Measurements from ENCODE around the gene CDYL2. TPM values are rescaled to one million over a fixed set of nuclear protein-coding genes. Genes with fewer than 3 reads are reported as not detected.

The CDYL2 gene
- total and polyA plus RNA-seq, 2 experiments from 2014 or later, result 2.1 to 5.2 TPM

- Histone ChIP-seq H3K36me3 (ENCODE audit: low read depth) (no peaks in the 10 kb centered on the region), H3K27me3 (replicated peaks; ENCODE audit: insufficient read depth) (no peaks in the 10 kb centered on the region), H3K4me2 (ENCODE audit: unreplicated experiment) (no peak overlapping the region), H4K20me1 (ENCODE audit: insufficient read depth) (no peaks in the 10 kb centered on the region; the same call in 1 of the 2 replicates), H3K9me2 (ENCODE audit: insufficient read depth) (no peaks in the 10 kb centered on the region), H3K9me3 (ENCODE audit: low read depth) (no peaks in the 10 kb centered on the region), H3K79me2 (ENCODE audit: insufficient read depth) (peaks cover 10% of the 10 kb centered on the region; the same call in 1 of the 2 replicates), H3K4me1 (ENCODE audit: insufficient read depth) (no peaks in the 10 kb centered on the region), H3F3A (ENCODE audit: insufficient read depth) (no peaks in the 10 kb centered on the region), H3K9ac (no peak overlapping the region), H3K27ac (no peak overlapping the region), H2AFZ (no peak overlapping the region), H3K4me3 (no peak overlapping the region)
- no peak for DNase-seq
- in situ Hi-C loops (cut with MboI), result no loop called here
- no peak for TF ChIP-seq EZH2phosphoT487 (IDR thresholded peaks at IDR 0.05; ENCODE audit: insufficient read depth, low read depth)
- no peak for TF ChIP-seq EZH2 (IDR thresholded peaks at IDR 0.05; ENCODE audit: insufficient read depth, poor library complexity, severe bottlenecking)
- WGBS, 2 experiments (ENCODE audit: low coverage in 1 of 2, low lambda C conversion rate in 2 of 2, missing lambda C conversion rate in 2 of 2), result 80 to 81% methylated on average over 10 of the region's 10 CpGs
Observed at GRCh38 chr16:80689487-80689886, 114.9 kb downstream of the CDYL2 start.

- H3K36me3 ChIP-seq (ENCODE audit: low read depth), result no peaks in the 10 kb centered on the region
- TF ChIP-seq EZH2phosphoT487 (IDR thresholded peaks at IDR 0.05; ENCODE audit: insufficient read depth, low read depth) (no peak), EZH2 (IDR thresholded peaks at IDR 0.05; ENCODE audit: insufficient read depth, poor library complexity, severe bottlenecking) (no peak)
Observed at GRCh38 chr16:80687606-80688005, 116.8 kb downstream of the CDYL2 start.

GRCh38 chr16:80684906-80685305 lies 119.5 kb downstream of the CDYL2 start:
- no peaks in the 10 kb centered on the region for H3K36me3 ChIP-seq (ENCODE audit: low read depth)
- no peak for TF ChIP-seq EZH2 (IDR thresholded peaks at IDR 0.05; ENCODE audit: insufficient read depth, poor library complexity, severe bottlenecking)
- TF ChIP-seq EZH2phosphoT487 (IDR thresholded peaks at IDR 0.05; ENCODE audit: insufficient read depth, low read depth), result no peak
- H3K9me3 ChIP-seq (ENCODE audit: low read depth), result no peaks in the 10 kb centered on the region
- H3K4me1 ChIP-seq (ENCODE audit: insufficient read depth), result peaks cover 14% of the 10 kb centered on the region
- H3K9ac ChIP-seq, result no peak overlapping the region
- no peak for DNase-seq
- H3K79me2 ChIP-seq (ENCODE audit: insufficient read depth), result peaks cover 6% of the 10 kb centered on the region; the same call in 1 of the 2 replicates
- no peaks in the 10 kb centered on the region for H3K27me3 ChIP-seq (replicated peaks; ENCODE audit: insufficient read depth)
- in situ Hi-C loops (cut with MboI), result no loop called here
- no peak overlapping the region for H3K27ac ChIP-seq
- WGBS, 2 experiments (ENCODE audit: low coverage in 1 of 2, low lambda C conversion rate in 2 of 2, missing lambda C conversion rate in 2 of 2), result 87 to 95% methylated on average over 10 of the region's 10 CpGs
- H4K20me1 ChIP-seq (ENCODE audit: insufficient read depth), result no peaks in the 10 kb centered on the region; the same call in 1 of the 2 replicates
- peaks cover 15% of the 10 kb centered on the region for H3F3A ChIP-seq (ENCODE audit: insufficient read depth)
- no peak overlapping the region for H3K4me2 ChIP-seq (ENCODE audit: unreplicated experiment)
- no peak overlapping the region for H2AFZ ChIP-seq
- no peak overlapping the region for H3K4me3 ChIP-seq
- no peaks in the 10 kb centered on the region for H3K9me2 ChIP-seq (ENCODE audit: insufficient read depth)

More at GRCh38 chr16:80687606-80688005, 116.8 kb downstream of the CDYL2 start:
- H3K27me3 ChIP-seq (replicated peaks; ENCODE audit: insufficient read depth), result no peaks in the 10 kb centered on the region
- no peak overlapping the region for H3K9ac ChIP-seq
- H3K27ac ChIP-seq, result no peak overlapping the region
- no peaks in the 10 kb centered on the region; the same call in 1 of the 2 replicates for H4K20me1 ChIP-seq (ENCODE audit: insufficient read depth)
- no peaks in the 10 kb centered on the region for H3K9me2 ChIP-seq (ENCODE audit: insufficient read depth)
- H3K4me3 ChIP-seq, result no peak overlapping the region
- in situ Hi-C loops (cut with MboI), result no loop called here
- 98 to 99% methylated on average over 4 of the region's 4 CpGs for WGBS, 2 experiments (ENCODE audit: low coverage in 1 of 2, low lambda C conversion rate in 2 of 2, missing lambda C conversion rate in 2 of 2)
- H3K9me3 ChIP-seq (ENCODE audit: low read depth), result no peaks in the 10 kb centered on the region
- peaks cover 10% of the 10 kb centered on the region; the same call in 1 of the 2 replicates for H3K79me2 ChIP-seq (ENCODE audit: insufficient read depth)
- no peak overlapping the region for H3K4me2 ChIP-seq (ENCODE audit: unreplicated experiment)
- no peak overlapping the region for H2AFZ ChIP-seq
- H3K4me1 ChIP-seq (ENCODE audit: insufficient read depth), result peaks cover 7% of the 10 kb centered on the region
- DNase-seq, result no peak
- H3F3A ChIP-seq (ENCODE audit: insufficient read depth), result peaks cover 5% of the 10 kb centered on the region; the same call in 1 of the 2 replicates

GRCh38 chr16:80684136-80684765 lies 120.1 kb downstream of the CDYL2 start:
- 97% methylated on average over 15 of the region's 15 CpGs for WGBS, 2 experiments (ENCODE audit: low coverage in 1 of 2, low lambda C conversion rate in 2 of 2, missing lambda C conversion rate in 2 of 2)
- Histone ChIP-seq H2AFZ (no peak overlapping the region), H3K4me2 (ENCODE audit: unreplicated experiment) (no peak overlapping the region), H4K20me1 (ENCODE audit: insufficient read depth) (no peaks in the 10 kb centered on the region), H3K36me3 (ENCODE audit: low read depth) (no peaks in the 10 kb centered on the region), H3K9ac (no peak overlapping the region), H3K4me1 (ENCODE audit: insufficient read depth) (peaks cover 14% of the 10 kb centered on the region), H3K9me3 (ENCODE audit: low read depth) (no peaks in the 10 kb centered on the region), H3K27me3 (replicated peaks; ENCODE audit: insufficient read depth) (no peaks in the 10 kb centered on the region), H3K79me2 (ENCODE audit: insufficient read depth) (peaks cover 3% of the 10 kb centered on the region; the same call in 1 of the 2 replicates), H3K9me2 (ENCODE audit: insufficient read depth) (no peaks in the 10 kb centered on the region), H3K27ac (no peak overlapping the region), H3K4me3 (no peak overlapping the region), H3F3A (ENCODE audit: insufficient read depth) (peaks cover 15% of the 10 kb centered on the region)
- TF ChIP-seq EZH2 (IDR thresholded peaks at IDR 0.05; ENCODE audit: insufficient read depth, poor library complexity, severe bottlenecking) (no peak), EZH2phosphoT487 (IDR thresholded peaks at IDR 0.05; ENCODE audit: insufficient read depth, low read depth) (no peak)
- in situ Hi-C loops (cut with MboI), result no loop called here
- no peak for DNase-seq
